Measurements from ENCODE around the gene FRMD4A.

DNA sequence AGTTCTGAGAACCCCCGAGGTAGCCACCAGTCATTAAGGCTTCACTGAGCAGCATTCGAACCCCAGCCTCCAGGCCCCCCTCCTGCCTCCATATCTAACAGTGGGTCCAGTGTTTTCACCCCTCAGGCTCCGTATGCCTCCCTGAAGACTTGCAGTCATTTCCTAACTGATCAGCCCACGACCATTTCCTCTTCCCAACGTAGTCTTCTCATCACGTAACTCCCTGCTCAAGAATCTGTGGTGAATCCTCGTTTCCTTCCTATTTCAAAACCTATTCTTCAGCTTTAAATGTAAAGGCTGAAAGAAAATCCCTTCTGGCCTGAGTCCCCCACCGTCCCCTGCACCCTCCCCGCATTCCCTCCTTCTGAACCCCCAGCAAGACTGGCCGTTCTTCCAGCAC lies 21.1 kb downstream of the FRMD4A start:
- TF ChIP-seq, protein P1, sequence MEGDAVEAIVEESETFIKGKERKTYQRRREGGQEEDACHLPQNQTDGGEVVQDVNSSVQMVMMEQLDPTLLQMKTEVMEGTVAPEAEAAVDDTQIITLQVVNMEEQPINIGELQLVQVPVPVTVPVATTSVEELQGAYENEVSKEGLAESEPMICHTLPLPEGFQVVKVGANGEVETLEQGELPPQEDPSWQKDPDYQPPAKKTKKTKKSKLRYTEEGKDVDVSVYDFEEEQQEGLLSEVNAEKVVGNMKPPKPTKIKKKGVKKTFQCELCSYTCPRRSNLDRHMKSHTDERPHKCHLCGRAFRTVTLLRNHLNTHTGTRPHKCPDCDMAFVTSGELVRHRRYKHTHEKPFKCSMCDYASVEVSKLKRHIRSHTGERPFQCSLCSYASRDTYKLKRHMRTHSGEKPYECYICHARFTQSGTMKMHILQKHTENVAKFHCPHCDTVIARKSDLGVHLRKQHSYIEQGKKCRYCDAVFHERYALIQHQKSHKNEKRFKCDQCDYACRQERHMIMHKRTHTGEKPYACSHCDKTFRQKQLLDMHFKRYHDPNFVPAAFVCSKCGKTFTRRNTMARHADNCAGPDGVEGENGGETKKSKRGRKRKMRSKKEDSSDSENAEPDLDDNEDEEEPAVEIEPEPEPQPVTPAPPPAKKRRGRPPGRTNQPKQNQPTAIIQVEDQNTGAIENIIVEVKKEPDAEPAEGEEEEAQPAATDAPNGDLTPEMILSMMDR (IDR thresholded peaks at IDR 0.05), result no peak
- TF ChIP-seq POLR2A (IDR thresholded peaks at IDR 0.05), result no peak
